ENCODE results near the gene SLCO4A1.

SLCO4A1 gene

GRCh38 chr20:62679978-62680589 lies 37.8 kb downstream of the SLCO4A1 start:
- TF ChIP-seq POLR2AphosphoS5 (IDR thresholded peaks at IDR 0.05; ENCODE audit: low read depth, low read length) (no peak), REST (IDR thresholded peaks at IDR 0.05; ENCODE audit: insufficient read depth in 1 of 2, low read depth in 2 of 2, low read length in 2 of 2) (no peak), FOXP2 (optimal IDR thresholded peaks at IDR 0.05; ENCODE audit: borderline replicate concordance, extremely low read depth, extremely low read length, insufficient read depth) (no peak), TAF1 (IDR thresholded peaks at IDR 0.05; ENCODE audit: borderline replicate concordance, insufficient read depth, low read length) (no peak), SIN3A (IDR thresholded peaks at IDR 0.05; ENCODE audit: borderline replicate concordance, insufficient read depth, low read length) (no peak)

- TF ChIP-seq POLR2AphosphoS5 (IDR thresholded peaks at IDR 0.05; ENCODE audit: low read depth, low read length) (no peak), SIN3A (IDR thresholded peaks at IDR 0.05; ENCODE audit: borderline replicate concordance, insufficient read depth, low read length) (no peak), TAF1 (IDR thresholded peaks at IDR 0.05; ENCODE audit: borderline replicate concordance, insufficient read depth, low read length) (no peak), REST (IDR thresholded peaks at IDR 0.05; ENCODE audit: insufficient read depth in 1 of 2, low read depth in 2 of 2, low read length in 2 of 2) (no peak), FOXP2 (optimal IDR thresholded peaks at IDR 0.05; ENCODE audit: borderline replicate concordance, extremely low read depth, extremely low read length, insufficient read depth) (no peak)
Observed at GRCh38 chr20:62682912-62683517, 40.7 kb downstream of the SLCO4A1 start.

DNA sequence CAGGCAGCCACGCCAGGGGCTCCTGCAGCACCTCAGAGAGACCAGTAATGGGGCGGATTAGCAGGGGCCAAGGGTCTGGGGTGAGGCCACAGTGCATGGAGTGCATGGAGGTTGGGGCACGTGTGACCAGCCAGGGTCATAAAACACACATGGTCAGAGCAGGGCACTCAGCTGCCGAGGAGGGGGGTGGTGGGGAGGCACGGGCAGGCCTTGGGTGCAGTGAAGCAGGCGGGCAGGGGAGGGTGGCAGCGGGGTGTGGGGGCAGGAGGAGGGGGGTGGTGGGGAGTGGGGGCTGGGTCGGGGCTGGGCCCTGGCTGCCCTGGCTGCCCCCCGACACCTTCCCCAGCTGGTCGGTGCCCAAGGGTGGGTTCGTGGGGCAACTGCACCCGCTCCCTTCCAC lies 42.7 kb downstream of the SLCO4A1 start:
- TF ChIP-seq SIN3A (IDR thresholded peaks at IDR 0.05; ENCODE audit: borderline replicate concordance, insufficient read depth, low read length) (no peak), REST (IDR thresholded peaks at IDR 0.05; ENCODE audit: insufficient read depth in 1 of 2, low read depth in 2 of 2, low read length in 2 of 2) (no peak), TAF1 (IDR thresholded peaks at IDR 0.05; ENCODE audit: borderline replicate concordance, insufficient read depth, low read length) (no peak)

DNA sequence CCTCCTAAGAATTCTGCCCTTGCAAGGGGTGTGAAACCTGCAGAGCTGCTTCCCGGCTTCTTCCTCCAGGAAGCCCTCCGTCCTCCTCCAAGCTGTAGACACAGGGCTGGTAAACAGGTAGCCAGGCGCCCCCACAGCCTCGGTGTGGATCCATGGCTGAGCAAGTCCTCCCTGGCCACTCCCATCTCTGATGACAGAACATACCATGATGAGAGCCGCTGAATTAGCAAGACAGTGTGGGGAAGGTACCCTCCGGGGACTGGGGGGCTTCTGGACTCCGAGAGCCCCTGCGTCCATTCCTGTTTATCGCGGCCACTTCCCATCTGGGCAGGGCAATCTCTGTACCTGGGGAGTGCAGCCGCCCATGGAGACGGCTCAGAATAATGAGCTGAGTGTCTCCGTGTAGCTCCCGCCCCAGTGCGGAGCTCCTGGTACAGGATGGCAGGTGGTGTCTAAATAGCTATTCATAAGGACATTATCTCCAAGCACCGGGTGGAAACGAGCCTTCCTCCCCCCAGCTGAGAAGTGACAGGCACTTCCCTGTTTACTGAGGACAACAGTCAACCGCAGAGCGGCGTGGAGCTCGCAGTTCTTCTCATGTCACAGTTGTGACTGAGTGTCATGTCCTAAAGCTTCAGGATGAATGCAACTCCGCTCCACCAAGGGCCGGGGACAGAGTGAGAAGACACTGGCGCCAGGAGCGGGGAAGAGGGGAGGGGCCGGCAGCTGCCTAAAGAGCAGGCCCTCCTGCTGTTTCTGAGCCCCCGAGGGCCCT lies 43.7 kb downstream of the SLCO4A1 start:
- TF ChIP-seq FOXP2 (optimal IDR thresholded peaks at IDR 0.05; ENCODE audit: borderline replicate concordance, extremely low read depth, extremely low read length, insufficient read depth) (peak; percentile 88), TAF1 (IDR thresholded peaks at IDR 0.05; ENCODE audit: borderline replicate concordance, insufficient read depth, low read length) (no peak), SIN3A (IDR thresholded peaks at IDR 0.05; ENCODE audit: borderline replicate concordance, insufficient read depth, low read length) (no peak), REST (IDR thresholded peaks at IDR 0.05; ENCODE audit: insufficient read depth in 1 of 2, low read depth in 2 of 2, low read length in 2 of 2) (no peak)
